HG02623 (cell line): Measurements from ENCODE around the gene RNF112.

Source experiments
- ATAC-seq: cut with Tn5 transposase; IDR thresholded peaks from one replicate; pipeline ENCODE4 v1.9.1; 2021; ENCODE audit warnings: moderate library complexity; ENCODE audit not compliant: unreplicated experiment

RNF112 gene

GRCh38 chr17:19410875-19411620 lies at the start of gene RNF112:
RNF112 (plus strand) TSS chr17:19411232; CDS start chr17:19411409, 177 bp downstream.
- no peak for ATAC-seq

- no peak for ATAC-seq
Measured at GRCh38 chr17:19361326-19361725, 49.7 kb upstream of the RNF112 start.

DNA sequence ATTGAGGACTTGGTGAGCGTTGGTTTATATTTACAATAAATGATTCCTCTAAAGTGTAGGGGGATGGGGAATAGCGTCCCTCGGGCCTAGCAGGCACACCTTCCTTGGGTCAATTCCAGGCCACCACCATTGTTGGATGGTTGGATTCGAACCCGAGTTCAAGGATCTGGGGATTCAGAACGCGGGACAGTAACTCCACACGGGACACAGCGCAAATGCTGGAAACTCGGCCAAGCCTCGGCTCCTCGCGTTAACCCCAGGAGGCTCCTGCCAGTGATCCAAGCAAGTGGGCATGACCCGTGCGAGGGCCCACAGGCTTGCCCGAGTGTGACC lies 49.1 kb upstream of the RNF112 start:
- no peak for ATAC-seq

DNA sequence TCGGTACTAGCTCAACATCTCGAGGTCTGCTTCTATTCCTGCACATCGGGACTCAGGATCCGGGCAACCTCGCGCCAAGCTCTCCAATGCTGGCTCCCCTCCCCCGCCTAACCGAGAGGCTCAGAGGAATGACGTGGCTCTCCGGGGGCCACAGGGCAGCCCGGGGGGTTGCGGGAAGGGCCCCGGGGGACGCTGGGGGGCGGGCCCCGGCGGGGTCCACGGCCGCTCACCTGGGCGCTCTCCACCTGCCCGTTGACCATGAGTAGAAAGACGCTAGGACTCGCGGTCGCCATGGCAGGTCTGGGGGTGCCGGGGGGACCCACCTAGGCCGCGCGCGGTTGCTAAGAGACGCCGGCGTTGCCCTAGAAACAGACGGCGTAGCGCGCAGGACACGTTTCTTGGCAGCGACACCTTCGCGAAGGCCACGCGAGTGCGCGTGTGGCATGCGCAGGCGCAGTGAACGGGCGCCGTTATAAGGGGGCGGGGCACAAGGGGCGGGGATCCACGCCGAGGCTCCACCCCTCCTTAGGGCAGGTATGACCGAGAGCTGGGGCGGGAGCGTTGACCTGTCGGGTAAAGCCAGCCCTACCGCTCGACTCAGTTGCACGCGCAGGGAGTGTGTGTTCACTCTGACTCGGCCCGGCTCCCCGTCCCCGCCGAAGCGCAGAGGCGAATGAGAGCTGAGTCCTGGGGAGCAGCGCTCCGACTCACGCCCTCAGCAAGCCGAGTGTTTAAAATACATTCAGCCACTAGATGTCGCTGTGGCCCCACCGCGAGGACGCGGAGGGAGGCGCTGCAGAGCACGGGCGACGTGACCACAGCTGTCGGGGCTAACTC lies 48.5 kb upstream of the RNF112 start, which contains the start of gene B9D1:
TSS of gene B9D1 (minus strand) at position 447 of the 837 bp plus-strand sequence. CDS start at position 293, 154 bp downstream.
- peak; percentile 77 for ATAC-seq

DNA sequence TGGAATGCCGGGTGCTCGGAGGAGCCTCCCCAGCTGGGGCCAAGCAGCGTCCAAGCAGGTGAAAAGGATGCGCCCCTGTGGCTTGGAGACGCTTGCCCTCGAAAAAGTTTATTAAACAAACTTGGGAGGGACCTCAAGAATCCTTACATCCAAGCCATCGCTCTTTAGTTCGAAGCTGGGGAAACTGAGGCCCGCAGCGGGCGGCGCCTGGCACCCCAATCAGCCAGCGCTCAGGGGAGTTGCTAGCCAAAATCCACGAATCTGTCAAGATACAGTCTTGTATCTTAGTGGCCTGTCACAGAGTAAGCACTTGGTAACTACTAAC lies 48.0 kb upstream of the RNF112 start:
- no peak for ATAC-seq

- ATAC-seq: no peak
Measured at GRCh38 chr17:19363460-19364035, 47.5 kb upstream of the RNF112 start.

DNA sequence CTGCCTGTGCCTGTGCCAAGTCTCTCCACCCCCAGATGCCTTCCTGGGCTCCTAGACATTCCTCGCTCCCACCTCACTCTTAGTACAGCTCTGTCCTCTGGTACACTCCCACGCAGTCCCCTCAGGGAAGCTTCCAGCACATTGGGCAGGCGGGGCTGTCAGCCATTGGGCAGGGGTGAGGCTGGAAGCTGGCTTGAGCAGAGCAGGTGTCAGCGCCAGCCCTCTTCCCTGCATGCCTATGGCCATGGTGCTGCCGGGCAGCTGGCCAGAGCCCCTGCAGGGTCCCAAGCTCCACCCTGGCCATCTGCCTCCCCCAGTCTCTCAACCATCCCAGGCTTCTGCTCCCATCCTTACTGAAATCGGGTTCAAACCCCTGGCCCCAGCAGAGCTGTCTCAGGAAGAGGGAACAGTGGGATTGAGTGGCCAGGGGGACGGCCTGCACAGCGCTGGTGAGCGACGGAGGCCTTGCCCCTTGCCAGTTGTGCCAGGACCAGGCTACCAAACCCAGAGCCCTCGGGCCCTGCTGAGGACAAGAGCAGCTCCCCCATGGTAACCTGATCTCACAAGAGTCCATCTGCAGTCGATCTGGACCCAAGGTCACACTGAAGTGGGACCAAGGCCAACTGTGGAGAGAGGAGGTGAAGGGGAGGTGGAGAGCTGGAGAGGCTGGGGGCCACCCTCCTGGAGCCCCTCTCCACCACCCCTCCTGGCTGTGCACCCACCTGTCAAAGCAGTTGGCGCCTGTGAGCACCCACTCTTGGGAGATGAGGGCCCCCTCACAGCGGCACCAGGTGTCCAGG lies 46.1 kb upstream of the RNF112 start:
- ATAC-seq: no peak

DNA sequence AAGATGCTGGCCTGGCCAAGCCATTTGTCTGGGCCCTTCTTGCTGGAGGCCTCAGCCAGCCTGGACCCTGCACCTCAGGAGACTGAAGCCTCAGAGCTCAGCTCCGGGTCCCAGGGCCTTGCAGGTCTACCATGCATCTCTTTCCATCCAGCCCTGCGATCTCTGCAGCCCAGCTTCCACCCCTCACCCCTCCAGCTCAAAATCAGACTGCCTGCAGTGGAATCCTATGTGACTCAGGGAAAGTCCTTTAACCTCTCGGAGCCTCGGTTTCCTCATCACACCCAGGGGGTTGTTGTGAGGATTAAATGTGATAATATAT lies 45.6 kb upstream of the RNF112 start:
- ATAC-seq: no peak

DNA sequence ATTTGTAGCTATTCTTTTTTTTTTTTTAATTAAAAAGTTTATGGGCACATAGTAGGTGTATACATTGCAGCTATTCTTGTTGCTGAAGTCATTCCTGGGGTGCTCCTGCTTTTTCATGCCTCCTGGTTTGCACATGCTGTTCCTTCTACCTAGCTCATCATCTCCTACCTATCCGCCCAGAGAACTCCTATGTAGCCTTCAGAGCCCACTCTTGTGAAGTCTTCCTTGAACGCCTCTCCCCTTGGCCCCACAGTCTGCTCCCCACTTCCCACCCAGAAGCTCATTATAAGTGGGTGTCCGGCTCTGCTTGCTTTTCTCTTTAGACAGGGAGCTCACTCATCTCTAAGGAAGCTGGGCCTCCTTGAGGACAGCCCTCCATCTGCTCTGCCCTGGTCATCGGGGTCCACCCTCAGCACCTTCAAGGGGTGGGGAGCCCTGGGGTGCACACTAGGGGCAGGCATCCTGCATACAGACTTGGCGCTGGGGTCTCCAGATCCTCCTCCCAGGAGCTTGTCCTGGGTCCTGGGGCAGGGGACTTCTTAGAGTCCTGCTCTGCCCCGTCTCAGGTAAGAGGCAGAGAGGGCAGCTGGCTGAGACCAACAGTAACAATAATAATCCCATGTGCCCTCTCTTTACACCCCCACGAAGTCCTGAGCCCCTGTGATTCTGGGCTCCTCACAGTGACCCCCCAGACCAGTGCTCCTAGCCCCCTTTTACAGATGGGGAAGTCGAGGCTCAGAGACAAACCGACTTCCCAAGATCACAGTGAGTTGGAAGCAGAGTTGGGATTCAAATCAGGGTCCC lies 45.0 kb upstream of the RNF112 start:
- no peak for ATAC-seq

GRCh38 chr17:19366637-19366972 lies 44.4 kb upstream of the RNF112 start:
- no peak for ATAC-seq

- no peak for ATAC-seq
Measured at GRCh38 chr17:19368229-19368628, 42.8 kb upstream of the RNF112 start.

DNA sequence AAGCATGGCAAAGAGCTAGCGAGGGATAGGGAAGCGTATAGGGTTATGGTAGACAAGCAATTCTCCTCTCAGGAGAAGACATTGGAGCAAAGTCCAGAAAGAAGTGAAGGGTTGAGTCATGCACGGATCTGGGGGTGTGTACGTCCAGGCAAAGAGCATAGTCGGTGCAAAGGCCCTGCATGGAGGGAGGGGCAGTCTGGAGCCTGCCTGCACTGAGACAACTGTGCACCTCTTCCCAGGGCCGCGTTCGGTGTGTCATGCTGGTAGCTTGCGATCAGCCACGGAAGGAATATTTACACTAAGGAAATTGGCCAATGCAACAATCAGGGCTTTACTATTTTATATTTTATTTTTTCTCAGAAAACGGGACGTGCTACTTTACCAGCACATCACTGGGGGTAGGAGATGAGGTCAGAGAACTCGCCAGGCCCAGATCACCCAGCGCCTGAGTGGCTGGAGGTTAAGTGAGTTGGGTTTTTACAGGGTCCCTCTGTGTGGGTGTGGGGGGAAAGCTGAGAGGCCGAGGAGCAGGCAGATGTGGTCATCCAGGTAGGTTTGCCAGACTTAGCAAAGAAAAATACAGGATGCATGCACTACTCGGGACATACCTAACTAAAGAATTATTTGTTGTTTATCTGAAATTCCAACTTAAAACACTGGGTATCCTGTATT lies 41.8 kb upstream of the RNF112 start:
- no peak for ATAC-seq

DNA sequence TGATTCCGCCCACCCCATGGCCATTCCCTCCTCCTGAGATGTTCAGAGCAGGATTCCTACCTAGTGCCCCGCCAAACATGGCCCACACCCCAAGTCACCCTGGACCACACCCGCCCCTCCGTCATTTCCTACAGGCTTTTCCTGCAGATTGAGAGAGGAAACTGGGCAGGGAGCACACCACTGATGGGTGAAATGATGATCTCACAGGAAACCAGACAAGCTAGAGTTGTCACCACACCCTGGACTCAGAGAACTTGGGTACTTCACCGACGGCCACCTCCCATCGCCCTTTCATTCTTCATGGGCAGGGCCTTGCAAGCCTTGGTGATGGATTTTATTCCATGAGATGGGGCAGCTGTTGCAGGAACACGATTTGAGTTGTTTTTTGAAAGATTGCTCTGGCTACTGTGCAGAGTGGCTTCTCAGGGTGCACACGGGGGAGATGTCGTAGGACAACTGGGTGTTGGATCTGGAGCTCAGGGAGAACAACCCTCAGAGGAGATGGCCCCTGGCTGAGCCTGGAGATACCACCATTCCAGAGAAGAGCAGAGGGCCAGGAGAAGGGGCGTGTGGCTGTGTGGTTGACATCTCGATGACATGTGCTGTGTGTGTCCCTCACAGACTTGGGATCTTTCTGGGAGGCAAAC lies 41.1 kb upstream of the RNF112 start:
- no peak for ATAC-seq

- no peak for ATAC-seq
Measured at GRCh38 chr17:19370493-19370960, 40.5 kb upstream of the RNF112 start.

GRCh38 chr17:19371259-19372010 lies 39.6 kb upstream of the RNF112 start:
- no peak for ATAC-seq

DNA sequence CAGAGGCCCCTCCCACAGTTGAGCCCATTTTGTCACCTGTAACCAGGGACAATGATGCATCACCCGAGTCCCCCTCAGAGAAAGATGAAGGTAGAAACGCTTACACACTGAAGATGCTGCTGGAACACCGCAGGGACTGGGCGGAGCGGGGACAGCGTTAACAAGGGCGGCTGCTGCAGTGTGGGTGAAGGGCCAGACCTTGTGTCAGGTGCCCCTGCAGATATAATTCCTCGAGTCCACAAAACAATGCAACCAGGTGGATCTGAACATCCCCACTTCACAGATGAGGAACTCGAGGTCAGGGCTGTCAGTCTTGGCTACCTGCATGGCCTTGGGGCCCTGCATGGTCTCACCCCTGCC lies 39.0 kb upstream of the RNF112 start:
- no peak for ATAC-seq

GRCh38 chr17:19372439-19372838 lies 38.6 kb upstream of the RNF112 start:
- ATAC-seq: no peak

- no peak for ATAC-seq
Measured at GRCh38 chr17:19372866-19373504, 38.0 kb upstream of the RNF112 start.
